ENCODE data around the gene KCNA10. TPM values are rescaled to one million over a fixed set of nuclear protein-coding genes. Genes with fewer than 3 reads are reported as not detected.

KCNA10 gene
- total and polyA plus RNA-seq, 3 donors from 2014 or later, result 0.21 to 0.50 TPM; not detected in 1

GRCh38 chr1:110554871-110555801, 36.2 kb upstream of the KCNA10 start:
- H3K27me3 ChIP-seq, result no peaks in the 10 kb centered on the region
- peaks cover 15% of the 10 kb centered on the region for H3K4me1 ChIP-seq
- no peaks in the 10 kb centered on the region for H3K36me3 ChIP-seq (ENCODE audit: low read depth, missing control alignments)
- H3K27ac ChIP-seq, result no peak overlapping the region
- WGBS, 2 donors, result 5 to 16% methylated on average over 17 to 51 of the region's 53 CpGs
- intact Hi-C loops (cut with DNase I; ENCODE audit: low total_unique reads), result no loop called here
- peak overlapping the region; percentile 38 to 48 for H3K4me3 ChIP-seq
- no peaks in the 10 kb centered on the region for H3K9me3 ChIP-seq
- TF ChIP-seq POLR2A (IDR thresholded peaks at IDR 0.05), result no peak
- TF ChIP-seq, protein P1, sequence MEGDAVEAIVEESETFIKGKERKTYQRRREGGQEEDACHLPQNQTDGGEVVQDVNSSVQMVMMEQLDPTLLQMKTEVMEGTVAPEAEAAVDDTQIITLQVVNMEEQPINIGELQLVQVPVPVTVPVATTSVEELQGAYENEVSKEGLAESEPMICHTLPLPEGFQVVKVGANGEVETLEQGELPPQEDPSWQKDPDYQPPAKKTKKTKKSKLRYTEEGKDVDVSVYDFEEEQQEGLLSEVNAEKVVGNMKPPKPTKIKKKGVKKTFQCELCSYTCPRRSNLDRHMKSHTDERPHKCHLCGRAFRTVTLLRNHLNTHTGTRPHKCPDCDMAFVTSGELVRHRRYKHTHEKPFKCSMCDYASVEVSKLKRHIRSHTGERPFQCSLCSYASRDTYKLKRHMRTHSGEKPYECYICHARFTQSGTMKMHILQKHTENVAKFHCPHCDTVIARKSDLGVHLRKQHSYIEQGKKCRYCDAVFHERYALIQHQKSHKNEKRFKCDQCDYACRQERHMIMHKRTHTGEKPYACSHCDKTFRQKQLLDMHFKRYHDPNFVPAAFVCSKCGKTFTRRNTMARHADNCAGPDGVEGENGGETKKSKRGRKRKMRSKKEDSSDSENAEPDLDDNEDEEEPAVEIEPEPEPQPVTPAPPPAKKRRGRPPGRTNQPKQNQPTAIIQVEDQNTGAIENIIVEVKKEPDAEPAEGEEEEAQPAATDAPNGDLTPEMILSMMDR (IDR thresholded peaks at IDR 0.05), result peak; percentile 69 to 81 (median 73)
- peak; percentile 65 for DNase-seq

- no peak for DNase-seq
- Histone ChIP-seq H3K4me3 (no peak overlapping the region), H3K9me3 (no peaks in the 10 kb centered on the region), H3K4me1 (peaks cover 15% of the 10 kb centered on the region), H3K27ac (no peak overlapping the region), H3K36me3 (ENCODE audit: low read depth, missing control alignments) (no peaks in the 10 kb centered on the region), H3K27me3 (no peaks in the 10 kb centered on the region)
- intact Hi-C loops (cut with DNase I; ENCODE audit: low total_unique reads), result no loop called here
- no peak for TF ChIP-seq POLR2A (IDR thresholded peaks at IDR 0.05)
- TF ChIP-seq, protein P1 (IDR thresholded peaks at IDR 0.05), result no peak
- 93% methylated on average over 1 of the region's 1 CpG; no CpG with 5 or more reads in 1 of the 2 donors for WGBS, 2 donors
Measured at GRCh38 chr1:110551278-110551809, 32.4 kb upstream of the KCNA10 start.

- WGBS, 2 donors, result 62 to 91% methylated on average over 2 of the region's 2 CpGs
Measured at GRCh38 chr1:110549831-110550230, 30.9 kb upstream of the KCNA10 start.

DNA sequence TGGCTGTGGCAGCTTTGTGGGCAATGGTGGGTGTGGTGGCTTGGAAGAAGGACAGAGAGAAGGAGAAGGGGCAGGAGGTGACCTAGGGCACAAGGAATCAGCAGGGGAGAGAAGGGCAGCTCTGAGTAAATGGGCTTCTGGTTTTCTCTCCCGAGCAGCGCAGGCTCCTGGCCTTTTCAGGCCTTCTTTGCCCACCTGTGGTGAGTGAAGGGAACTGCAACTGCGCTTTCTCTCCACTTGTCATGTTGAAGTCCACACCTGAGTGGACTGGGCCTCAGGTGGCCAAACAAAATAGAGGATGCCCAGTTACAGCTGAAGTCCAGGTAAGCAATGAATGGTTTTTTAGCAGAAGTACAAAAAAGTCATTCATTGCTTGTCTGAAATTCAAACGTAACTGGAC, 29.4 kb upstream of the KCNA10 start:
- Histone ChIP-seq H3K27ac (no peak overlapping the region), H3K4me1 (no peaks in the 10 kb centered on the region), H3K27me3 (no peaks in the 10 kb centered on the region), H3K4me3 (no peak overlapping the region), H3K9me3 (no peaks in the 10 kb centered on the region), H3K36me3 (ENCODE audit: low read depth, missing control alignments) (no peaks in the 10 kb centered on the region)
- intact Hi-C loops (cut with DNase I; ENCODE audit: low total_unique reads), result no loop called here
- TF ChIP-seq, protein P1 (IDR thresholded peaks at IDR 0.05), result peak; percentile 20 to 59 (median 37)
- no peak for TF ChIP-seq POLR2A (IDR thresholded peaks at IDR 0.05)
- WGBS, 2 donors, result 59 to 67% methylated on average over 4 of the region's 4 CpGs
- no peak for DNase-seq

More at GRCh38 chr1:110549831-110550230, 30.9 kb upstream of the KCNA10 start:
- H3K27me3 ChIP-seq, result no peaks in the 10 kb centered on the region
- H3K4me1 ChIP-seq, result peaks cover 2% of the 10 kb centered on the region
- TF ChIP-seq, protein P1 (IDR thresholded peaks at IDR 0.05), result no peak
- TF ChIP-seq POLR2A (IDR thresholded peaks at IDR 0.05), result no peak
- H3K27ac ChIP-seq, result no peak overlapping the region
- no peaks in the 10 kb centered on the region for H3K9me3 ChIP-seq
- H3K36me3 ChIP-seq (ENCODE audit: low read depth, missing control alignments), result no peaks in the 10 kb centered on the region
- intact Hi-C loops (cut with DNase I; ENCODE audit: low total_unique reads), result no loop called here
- DNase-seq, result no peak
- no peak overlapping the region for H3K4me3 ChIP-seq
